Smooth muscle cell (in vitro differentiated cells): ENCODE results near the gene CEP83. TPM values are rescaled to one million over a fixed set of nuclear protein-coding genes. Genes with fewer than 3 reads are reported as not detected.
A peak's percentile ranks its signal among the peaks of the same experiment; 100 is the strongest.

ENCODE experiments used
- DNase-seq: peaks from one replicate; lab custom pipeline; 2025; ENCODE audit not compliant: unreplicated experiment; lab: John Stamatoyannopoulos, UW
- H2AFZ ChIP-seq: fragments of 200-600 bp; sonication (generic); 2 replicates; pipeline ENCODE4 v1.6.0; 2016; ENCODE audit warnings: antibody characterized with exemption, low read depth, mild to moderate bottlenecking
- H3F3A ChIP-seq: fragments of 200-600 bp; sonication (generic); 2 replicates; pipeline ENCODE4 v1.6.0; 2017; ENCODE audit warnings: antibody characterized with exemption, low read depth
- H3K27ac ChIP-seq: fragments of 200-600 bp; sonication (generic); 2 replicates; pipeline ENCODE4 v1.5.1; 2016; ENCODE audit warnings: low read depth, mild to moderate bottlenecking
- H3K27me3 ChIP-seq: fragments of 200-600 bp; sonication (generic); 2 replicates; pipeline ENCODE4 v1.6.1; 2016; ENCODE audit warnings: low read depth, mild to moderate bottlenecking
- H3K36me3 ChIP-seq: fragments of 200-600 bp; sonication (generic); 2 replicates; pipeline ENCODE4 v1.5.1; 2016; ENCODE audit warnings: low read depth
- H3K4me1 ChIP-seq: fragments of 200-600 bp; sonication (generic); 2 replicates; pipeline ENCODE4 v1.5.1; 2016; ENCODE audit warnings: low read depth
- H3K4me2 ChIP-seq: fragments of 200-600 bp; sonication (generic); 2 replicates; pipeline ENCODE4 v1.6.0; 2016; ENCODE audit warnings: mild to moderate bottlenecking
- H3K4me3 ChIP-seq: fragments of 200-600 bp; sonication (generic); 2 replicates; pipeline ENCODE4 v1.5.1; 2016; ENCODE audit warnings: mild to moderate bottlenecking
- H3K79me2 ChIP-seq: fragments of 200-600 bp; sonication (generic); 2 replicates; pipeline ENCODE4 v1.6.0; 2016; ENCODE audit warnings: low read depth, mild to moderate bottlenecking
- H3K9ac ChIP-seq: fragments of 200-600 bp; sonication (generic); 2 replicates; pipeline ENCODE4 v1.6.0; 2016; ENCODE audit warnings: low read depth
- H3K9me3 ChIP-seq: fragments of 200-600 bp; sonication (generic); replicated peaks from 2 replicates; pipeline ENCODE4 v1.5.1; 2016; ENCODE audit warnings: low read depth
- H4K20me1 ChIP-seq: fragments of 200-600 bp; sonication (generic); 2 replicates; pipeline ENCODE4 v1.6.0; 2016; ENCODE audit warnings: low read depth
- CTCF ChIP-seq: fragments of 200-600 bp; sonication (generic); IDR thresholded peaks from 2 replicates; pipeline ENCODE4 v1.5.1; 2017; ENCODE audit warnings: borderline replicate concordance, mild to moderate bottlenecking, antibody characterized with exemption; ENCODE audit not compliant: insufficient read depth, poor library complexity, severe bottlenecking
- WGBS: methylation state at CpG from one replicate; pipeline ENCODE4 v1.1.7; 2016; ENCODE audit warnings: low lambda C conversion rate; 5-methylcytosine and 5-hydroxymethylcytosine counted together
- polyA plus RNA-seq: library from polyadenylated mRNA; unstranded; fragments of >200 nt; fragmentation: Nextera tagmentation; extraction: Ambion mirVana; gene quantifications from 2 replicates; pipeline ENCODE4 v1.2.1, GENCODE V29; 2016
- total RNA-seq: library from RNA; depleted of rRNA; stranded (reverse); fragments of >200 nt; gene quantifications from 2 replicates; pipeline ENCODE4 v1.2.3, GENCODE V29; 2014

CEP83 gene, protein sequence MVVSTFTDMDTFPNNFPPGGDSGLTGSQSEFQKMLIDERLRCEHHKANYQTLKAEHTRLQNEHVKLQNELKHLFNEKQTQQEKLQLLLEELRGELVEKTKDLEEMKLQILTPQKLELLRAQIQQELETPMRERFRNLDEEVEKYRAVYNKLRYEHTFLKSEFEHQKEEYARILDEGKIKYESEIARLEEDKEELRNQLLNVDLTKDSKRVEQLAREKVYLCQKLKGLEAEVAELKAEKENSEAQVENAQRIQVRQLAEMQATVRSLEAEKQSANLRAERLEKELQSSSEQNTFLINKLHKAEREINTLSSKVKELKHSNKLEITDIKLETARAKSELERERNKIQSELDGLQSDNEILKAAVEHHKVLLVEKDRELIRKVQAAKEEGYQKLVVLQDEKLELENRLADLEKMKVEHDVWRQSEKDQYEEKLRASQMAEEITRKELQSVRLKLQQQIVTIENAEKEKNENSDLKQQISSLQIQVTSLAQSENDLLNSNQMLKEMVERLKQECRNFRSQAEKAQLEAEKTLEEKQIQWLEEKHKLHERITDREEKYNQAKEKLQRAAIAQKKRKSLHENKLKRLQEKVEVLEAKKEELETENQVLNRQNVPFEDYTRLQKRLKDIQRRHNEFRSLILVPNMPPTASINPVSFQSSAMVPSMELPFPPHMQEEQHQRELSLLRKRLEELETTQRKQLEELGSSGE
- 12.6 and 30.3 TPM in 2 replicates for total RNA-seq
- 2.8 and 9.0 TPM in 2 replicates for polyA plus RNA-seq

GRCh38 chr12:94459728-94460615 is at the start of gene CEP83:
Gene CEP83, minus strand, starts transcription at chr12:94459867. Its CDS starts 47,377 bp downstream, at chr12:94412490.
- peak within 1 kb of the TSS; percentile 93 for H3K9ac ChIP-seq
- peak within 1 kb of the TSS; percentile 77 for H3K4me3 ChIP-seq
- H4K20me1 ChIP-seq = no peaks in the 10 kb centered on the region
- DNase-seq = peak; percentile 92
- no peaks in the 10 kb centered on the region for H3K36me3 ChIP-seq
- WGBS = 2% methylated on average over 76 of the region's 77 CpGs
- no peaks in the 10 kb centered on the region for H3F3A ChIP-seq
- no peaks in the 10 kb centered on the region for H3K27me3 ChIP-seq
- peak within 1 kb of the TSS; percentile 90 for H2AFZ ChIP-seq
- peak within 1 kb of the TSS; percentile 88 for H3K4me2 ChIP-seq
- H3K27ac ChIP-seq = peak within 1 kb of the TSS; percentile 93
- H3K79me2 ChIP-seq = peaks cover 25% of the 10 kb centered on the region
- TF ChIP-seq CTCF = no peak
- no peaks in the 10 kb centered on the region for H3K9me3 ChIP-seq
- H3K4me1 ChIP-seq = peaks cover 10% of the 10 kb centered on the region

GRCh38 chr12:94509317-94509716 is 49.6 kb upstream of the CEP83 start:
- Histone ChIP-seq H3K4me2 (no peak overlapping the region), H3F3A (no peaks in the 10 kb centered on the region), H3K9me3 (no peaks in the 10 kb centered on the region), H3K79me2 (no peaks in the 10 kb centered on the region), H3K27ac (no peak overlapping the region), H3K27me3 (peaks cover 6% of the 10 kb centered on the region), H3K4me1 (no peaks in the 10 kb centered on the region), H2AFZ (no peak overlapping the region), H3K9ac (no peak overlapping the region), H3K4me3 (no peak overlapping the region), H4K20me1 (no peaks in the 10 kb centered on the region), H3K36me3 (no peaks in the 10 kb centered on the region)
- TF ChIP-seq CTCF = no peak
- no peak for DNase-seq
- WGBS = 92% methylated on average over 3 of the region's 3 CpGs

- WGBS = 90% methylated on average over 3 of the region's 3 CpGs
- H3K4me2 ChIP-seq = no peak overlapping the region
- H2AFZ ChIP-seq = no peak overlapping the region
- no peak overlapping the region for H3K27ac ChIP-seq
- H4K20me1 ChIP-seq = no peaks in the 10 kb centered on the region
- no peaks in the 10 kb centered on the region for H3K79me2 ChIP-seq
- no peak for TF ChIP-seq CTCF
- no peak for DNase-seq
- peaks cover 6% of the 10 kb centered on the region for H3K27me3 ChIP-seq
- no peak overlapping the region for H3K9ac ChIP-seq
- no peaks in the 10 kb centered on the region for H3F3A ChIP-seq
- H3K9me3 ChIP-seq = no peaks in the 10 kb centered on the region
- no peaks in the 10 kb centered on the region for H3K4me1 ChIP-seq
- no peak overlapping the region for H3K4me3 ChIP-seq
- H3K36me3 ChIP-seq = no peaks in the 10 kb centered on the region
These were observed 47.8 kb upstream of the CEP83 start for GRCh38 chr12:94507455-94507854.
